HG03108 (cell line): ENCODE data around the gene LDLR.
"Not testable (repeated sequence)": the region's sequence is repeated elsewhere in the genome, so short reads cannot be mapped to it uniquely, and the experiment has no call there.

Experiments
- ATAC-seq: cut with Tn5 transposase; IDR thresholded peaks from one replicate; pipeline ENCODE4 v1.9.1; 2021; ENCODE audit warnings: moderate library complexity; ENCODE audit not compliant: unreplicated experiment

LDLR gene

DNA sequence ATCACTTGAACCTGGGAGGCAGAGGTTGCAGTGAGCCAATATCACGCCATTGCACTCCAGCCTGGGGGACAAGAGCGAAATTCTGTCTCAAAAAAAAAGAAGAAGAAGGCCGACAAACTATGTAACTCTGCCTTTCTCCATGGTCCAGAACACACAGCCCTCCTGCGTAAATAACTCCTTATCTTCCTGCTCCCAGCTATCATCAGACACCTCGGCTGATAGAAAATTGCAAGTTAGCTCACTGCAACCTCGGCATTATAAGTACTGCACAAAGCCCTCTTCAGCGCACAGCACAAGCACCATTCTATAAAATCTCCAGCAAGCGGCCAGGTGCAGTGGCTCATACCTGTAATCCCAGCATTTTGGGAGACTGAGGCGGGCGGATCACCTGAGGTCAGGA, 14.4 kb downstream of the LDLR start:
- not testable (repeated sequence) for ATAC-seq

DNA sequence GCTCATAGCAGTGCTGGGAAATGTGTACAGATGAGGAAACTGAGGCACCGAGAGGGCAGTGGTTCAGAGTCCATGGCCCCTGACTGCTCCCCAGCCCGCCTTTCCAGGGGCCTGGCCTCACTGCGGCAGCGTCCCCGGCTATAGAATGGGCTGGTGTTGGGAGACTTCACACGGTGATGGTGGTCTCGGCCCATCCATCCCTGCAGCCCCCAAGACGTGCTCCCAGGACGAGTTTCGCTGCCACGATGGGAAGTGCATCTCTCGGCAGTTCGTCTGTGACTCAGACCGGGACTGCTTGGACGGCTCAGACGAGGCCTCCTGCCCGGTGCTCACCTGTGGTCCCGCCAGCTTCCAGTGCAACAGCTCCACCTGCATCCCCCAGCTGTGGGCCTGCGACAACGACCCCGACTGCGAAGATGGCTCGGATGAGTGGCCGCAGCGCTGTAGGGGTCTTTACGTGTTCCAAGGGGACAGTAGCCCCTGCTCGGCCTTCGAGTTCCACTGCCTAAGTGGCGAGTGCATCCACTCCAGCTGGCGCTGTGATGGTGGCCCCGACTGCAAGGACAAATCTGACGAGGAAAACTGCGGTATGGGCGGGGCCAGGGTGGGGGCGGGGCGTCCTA, 15.9 kb downstream of the LDLR start:
- ATAC-seq = no peak

DNA sequence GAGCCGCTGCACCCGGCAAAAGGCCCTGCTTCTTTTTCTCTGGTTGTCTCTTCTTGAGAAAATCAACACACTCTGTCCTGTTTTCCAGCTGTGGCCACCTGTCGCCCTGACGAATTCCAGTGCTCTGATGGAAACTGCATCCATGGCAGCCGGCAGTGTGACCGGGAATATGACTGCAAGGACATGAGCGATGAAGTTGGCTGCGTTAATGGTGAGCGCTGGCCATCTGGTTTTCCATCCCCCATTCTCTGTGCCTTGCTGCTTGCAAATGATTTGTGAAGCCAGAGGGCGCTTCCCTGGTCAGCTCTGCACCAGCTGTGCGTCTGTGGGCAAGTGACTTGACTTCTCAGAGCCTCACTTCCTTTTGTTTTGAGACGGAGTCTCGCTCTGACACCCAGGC, 17.2 kb downstream of the LDLR start:
- ATAC-seq = no peak

DNA sequence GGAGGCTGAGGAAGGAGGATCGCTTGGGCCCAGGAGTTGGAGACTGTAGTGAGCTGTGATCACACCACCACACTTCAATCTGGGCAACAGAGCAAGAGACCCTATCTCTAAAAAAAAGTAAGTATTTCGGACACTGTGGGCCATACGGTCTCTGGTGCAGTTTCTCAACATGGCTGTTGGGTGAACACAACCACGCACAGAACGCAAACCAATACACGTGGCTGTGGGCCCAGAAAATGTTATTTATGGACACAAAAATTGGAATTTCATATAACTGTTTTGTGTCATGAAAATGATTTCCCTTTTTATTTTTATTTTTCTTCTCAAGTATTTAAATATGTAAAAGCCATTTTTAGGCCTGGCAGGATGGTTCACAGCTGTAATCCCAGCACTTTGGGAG, 19.5 kb downstream of the LDLR start:
- ATAC-seq = no peak

DNA sequence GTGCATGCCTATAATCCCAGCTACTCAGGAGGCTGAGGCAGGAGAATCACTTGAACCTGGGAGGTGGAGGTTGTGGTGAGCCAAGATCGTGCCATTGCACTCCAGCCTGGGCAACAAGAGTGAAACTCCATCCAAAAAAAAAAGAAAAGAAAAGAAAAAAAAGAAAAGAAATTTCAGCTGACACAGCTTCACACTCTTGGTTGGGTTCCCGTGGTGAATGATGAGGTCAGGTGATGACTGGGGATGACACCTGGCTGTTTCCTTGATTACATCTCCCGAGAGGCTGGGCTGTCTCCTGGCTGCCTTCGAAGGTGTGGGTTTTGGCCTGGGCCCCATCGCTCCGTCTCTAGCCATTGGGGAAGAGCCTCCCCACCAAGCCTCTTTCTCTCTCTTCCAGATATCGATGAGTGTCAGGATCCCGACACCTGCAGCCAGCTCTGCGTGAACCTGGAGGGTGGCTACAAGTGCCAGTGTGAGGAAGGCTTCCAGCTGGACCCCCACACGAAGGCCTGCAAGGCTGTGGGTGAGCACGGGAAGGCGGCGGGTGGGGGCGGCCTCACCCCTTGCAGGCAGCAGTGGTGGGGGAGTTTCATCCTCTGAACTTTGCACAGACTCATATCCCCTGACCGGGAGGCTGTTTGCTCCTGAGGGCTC, 22.0 kb downstream of the LDLR start:
- no peak for ATAC-seq

DNA sequence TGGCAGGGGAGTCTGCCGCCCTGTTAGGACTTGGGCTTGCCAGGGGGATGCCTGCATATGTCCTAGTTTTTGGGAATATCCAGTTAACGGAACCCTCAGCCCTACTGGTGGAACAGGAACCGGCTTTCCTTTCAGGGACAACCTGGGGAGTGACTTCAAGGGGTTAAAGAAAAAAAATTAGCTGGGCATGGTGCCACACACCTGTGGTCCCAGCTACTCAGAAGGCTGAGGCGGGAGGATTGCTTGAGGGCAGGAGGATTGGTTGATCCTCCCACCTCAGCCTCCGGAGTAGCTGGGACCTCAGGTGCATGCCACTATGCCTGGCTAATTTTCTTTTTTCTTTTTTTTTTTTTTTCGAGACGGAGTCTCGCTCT, 22.5 kb downstream of the LDLR start:
- ATAC-seq = no peak

DNA sequence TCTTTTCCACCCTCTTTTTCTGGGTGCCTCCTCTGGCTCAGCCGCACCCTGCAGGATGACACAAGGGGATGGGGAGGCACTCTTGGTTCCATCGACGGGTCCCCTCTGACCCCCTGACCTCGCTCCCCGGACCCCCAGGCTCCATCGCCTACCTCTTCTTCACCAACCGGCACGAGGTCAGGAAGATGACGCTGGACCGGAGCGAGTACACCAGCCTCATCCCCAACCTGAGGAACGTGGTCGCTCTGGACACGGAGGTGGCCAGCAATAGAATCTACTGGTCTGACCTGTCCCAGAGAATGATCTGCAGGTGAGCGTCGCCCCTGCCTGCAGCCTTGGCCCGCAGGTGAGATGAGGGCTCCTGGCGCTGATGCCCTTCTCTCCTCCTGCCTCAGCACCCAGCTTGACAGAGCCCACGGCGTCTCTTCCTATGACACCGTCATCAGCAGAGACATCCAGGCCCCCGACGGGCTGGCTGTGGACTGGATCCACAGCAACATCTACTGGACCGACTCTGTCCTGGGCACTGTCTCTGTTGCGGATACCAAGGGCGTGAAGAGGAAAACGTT, 24.0 kb downstream of the LDLR start:
- ATAC-seq = no peak

DNA sequence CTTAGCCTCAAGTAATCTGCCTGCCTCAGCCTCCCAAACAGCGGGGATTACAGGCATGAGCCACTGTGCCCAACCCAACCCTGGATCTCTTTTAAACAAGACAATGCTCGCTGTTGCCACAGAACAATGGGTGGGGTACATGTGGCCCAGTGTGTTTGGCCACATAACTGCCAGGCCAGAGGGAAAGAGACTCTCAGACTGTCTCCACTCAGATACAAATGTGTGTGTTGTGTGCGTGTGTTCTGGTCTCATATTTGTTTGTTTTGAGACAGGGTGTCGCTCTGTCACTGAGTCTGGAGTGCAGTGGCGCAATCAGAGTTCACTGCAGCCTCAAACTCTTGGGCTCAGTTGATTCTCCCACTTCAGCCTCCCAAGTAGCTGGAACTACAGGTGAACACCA, 25.8 kb downstream of the LDLR start:
- no peak for ATAC-seq

DNA sequence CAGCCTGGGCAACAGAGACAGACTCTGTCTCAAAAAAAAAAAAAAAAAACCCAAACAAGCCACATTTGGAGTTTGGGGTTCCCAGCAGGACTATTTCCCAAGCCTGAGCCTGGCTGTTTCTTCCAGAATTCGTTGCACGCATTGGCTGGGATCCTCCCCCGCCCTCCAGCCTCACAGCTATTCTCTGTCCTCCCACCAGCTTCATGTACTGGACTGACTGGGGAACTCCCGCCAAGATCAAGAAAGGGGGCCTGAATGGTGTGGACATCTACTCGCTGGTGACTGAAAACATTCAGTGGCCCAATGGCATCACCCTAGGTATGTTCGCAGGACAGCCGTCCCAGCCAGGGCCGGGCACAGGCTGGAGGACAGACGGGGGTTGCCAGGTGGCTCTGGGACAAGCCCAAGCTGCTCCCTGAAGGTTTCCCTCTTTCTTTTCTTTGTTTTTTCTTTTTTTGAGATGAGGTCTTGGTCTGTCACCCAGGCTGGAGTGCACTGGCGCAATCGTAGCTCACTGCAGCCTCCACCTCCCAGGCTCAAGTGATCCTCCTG, 26.7 kb downstream of the LDLR start:
- no peak for ATAC-seq

DNA sequence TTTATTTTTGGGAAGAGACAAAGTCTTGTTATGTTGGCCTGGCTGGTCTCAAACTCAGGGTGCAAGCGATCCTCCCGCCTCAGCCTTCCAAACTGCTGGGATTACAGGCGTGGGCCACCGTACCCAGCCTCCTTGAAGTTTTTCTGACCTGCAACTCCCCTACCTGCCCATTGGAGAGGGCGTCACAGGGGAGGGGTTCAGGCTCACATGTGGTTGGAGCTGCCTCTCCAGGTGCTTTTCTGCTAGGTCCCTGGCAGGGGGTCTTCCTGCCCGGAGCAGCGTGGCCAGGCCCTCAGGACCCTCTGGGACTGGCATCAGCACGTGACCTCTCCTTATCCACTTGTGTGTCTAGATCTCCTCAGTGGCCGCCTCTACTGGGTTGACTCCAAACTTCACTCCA, 27.2 kb downstream of the LDLR start:
- ATAC-seq = no peak

DNA sequence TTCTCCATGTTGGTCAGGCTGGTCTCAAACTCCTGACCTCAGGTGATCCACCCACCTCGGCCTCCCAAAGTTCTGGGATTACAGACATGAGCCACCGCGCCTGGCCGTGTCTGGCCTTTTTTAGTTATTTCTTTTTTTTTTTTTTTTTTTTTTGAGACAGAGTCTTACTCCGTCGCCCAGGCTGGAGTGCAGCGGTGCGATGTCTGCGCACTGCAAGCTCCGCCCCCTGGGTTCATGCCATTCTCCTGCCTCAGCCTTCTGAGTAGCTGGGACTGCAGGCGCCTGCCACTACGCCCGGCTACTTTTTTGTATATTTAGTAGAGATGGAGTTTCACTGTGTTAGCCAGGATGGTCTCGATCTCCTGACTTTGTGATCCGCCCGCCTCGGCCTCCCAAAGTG, 32.7 kb downstream of the LDLR start:
- ATAC-seq = not testable (repeated sequence)

DNA sequence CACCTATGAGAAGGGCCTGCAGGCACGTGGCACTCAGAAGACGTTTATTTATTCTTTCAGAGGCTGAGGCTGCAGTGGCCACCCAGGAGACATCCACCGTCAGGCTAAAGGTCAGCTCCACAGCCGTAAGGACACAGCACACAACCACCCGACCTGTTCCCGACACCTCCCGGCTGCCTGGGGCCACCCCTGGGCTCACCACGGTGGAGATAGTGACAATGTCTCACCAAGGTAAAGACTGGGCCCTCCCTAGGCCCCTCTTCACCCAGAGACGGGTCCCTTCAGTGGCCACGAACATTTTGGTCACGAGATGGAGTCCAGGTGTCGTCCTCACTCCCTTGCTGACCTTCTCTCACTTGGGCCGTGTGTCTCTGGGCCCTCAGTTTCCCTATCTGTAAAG, 33.9 kb downstream of the LDLR start:
- ATAC-seq = no peak

DNA sequence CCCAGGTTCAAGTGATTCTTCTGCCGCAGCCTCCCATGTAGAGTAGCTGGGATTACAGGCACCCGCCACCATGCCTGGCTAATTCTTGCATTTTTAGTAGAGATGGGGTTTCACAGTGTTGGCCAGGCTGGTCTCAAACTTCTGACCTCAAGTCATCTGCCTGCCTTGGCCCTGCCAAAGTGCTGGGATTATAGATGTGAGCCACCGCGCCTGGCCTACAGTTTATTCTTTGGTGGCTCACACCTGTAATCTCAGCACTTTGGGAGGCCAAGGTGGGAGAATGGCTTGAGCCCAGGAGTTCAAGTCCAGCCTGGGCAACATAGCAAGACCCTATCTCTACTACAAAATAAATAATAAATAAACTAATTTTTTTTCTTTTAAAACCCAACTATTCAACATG, 34.9 kb downstream of the LDLR start:
- ATAC-seq = not testable (repeated sequence)

DNA sequence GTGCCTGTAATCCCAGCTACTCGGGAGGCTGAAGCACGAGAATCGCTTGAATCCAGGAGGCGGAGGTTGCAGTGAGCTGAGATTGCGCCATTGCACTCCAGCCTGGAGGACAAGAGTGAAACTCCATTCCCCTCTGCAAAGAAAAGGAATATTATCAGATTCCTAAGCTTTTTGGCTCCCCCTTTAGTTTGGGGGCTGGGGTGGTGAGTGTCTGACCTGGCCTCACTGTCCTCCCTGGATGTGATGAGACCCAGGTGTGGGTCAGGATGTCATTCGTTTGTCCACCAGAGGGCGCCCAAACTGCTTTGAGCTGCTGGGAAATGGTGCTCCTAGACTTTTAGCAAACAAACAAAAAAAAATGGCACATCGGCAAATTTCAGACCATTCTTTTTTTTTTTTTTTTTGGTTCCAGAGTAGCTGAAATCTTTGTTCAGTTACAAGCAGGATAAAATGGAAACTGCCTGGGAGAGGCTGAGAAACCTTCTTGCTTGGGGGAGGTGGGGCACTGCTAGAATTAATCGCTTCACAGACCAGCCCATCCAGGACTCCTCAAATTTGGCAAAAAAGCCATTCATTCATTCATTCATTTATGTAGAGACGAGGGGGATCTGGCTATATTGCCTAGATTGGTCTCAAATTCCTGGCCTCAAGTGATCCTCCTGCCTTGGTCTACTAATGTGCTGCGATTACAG, 36.9 kb downstream of the LDLR start:
- ATAC-seq = no peak

DNA sequence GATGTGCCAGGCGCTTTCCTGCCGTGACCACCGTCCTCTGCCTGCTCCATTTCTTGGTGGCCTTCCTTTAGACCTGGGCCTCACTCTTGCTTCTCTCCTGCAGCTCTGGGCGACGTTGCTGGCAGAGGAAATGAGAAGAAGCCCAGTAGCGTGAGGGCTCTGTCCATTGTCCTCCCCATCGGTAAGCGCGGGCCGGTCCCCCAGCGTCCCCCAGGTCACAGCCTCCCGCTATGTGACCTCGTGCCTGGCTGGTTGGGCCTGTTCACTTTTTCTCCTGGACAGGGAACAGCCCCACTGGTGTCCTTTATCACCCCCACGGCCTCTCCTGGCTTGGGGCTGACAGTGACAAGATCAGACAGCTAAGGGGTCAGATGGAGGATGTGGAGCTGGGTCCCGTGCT, 38.6 kb downstream of the LDLR start:
- ATAC-seq = no peak

DNA sequence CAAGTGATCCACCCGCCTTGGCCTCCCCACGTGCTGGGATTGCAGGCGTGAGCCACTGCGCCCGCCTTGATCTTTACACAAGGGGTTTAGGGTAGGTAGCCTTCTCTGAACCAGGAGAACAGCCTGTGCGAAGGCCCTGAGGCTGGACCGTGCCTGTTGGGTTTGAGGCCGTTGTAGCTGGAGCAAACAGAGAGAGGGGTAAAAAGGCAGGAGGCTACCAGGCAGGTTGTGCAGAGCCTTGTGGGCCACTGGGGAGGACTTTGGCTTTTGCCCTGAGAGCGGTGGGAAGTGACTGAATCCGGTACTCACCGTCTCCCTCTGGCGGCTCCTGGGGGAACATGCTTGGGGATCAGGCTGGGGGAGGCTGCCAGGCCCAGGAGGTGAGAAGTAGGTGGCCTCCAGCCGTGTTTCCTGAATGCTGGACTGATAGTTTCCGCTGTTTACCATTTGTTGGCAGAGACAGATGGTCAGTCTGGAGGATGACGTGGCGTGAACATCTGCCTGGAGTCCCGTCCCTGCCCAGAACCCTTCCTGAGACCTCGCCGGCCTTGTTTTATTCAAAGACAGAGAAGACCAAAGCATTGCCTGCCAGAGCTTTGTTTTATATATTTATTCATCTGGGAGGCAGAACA, 41.7 kb downstream of the LDLR start:
- ATAC-seq = no peak

DNA sequence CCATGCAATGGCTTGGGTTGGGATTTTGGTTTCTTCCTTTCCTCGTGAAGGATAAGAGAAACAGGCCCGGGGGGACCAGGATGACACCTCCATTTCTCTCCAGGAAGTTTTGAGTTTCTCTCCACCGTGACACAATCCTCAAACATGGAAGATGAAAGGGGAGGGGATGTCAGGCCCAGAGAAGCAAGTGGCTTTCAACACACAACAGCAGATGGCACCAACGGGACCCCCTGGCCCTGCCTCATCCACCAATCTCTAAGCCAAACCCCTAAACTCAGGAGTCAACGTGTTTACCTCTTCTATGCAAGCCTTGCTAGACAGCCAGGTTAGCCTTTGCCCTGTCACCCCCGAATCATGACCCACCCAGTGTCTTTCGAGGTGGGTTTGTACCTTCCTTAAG, 42.2 kb downstream of the LDLR start:
- ATAC-seq = no peak

DNA sequence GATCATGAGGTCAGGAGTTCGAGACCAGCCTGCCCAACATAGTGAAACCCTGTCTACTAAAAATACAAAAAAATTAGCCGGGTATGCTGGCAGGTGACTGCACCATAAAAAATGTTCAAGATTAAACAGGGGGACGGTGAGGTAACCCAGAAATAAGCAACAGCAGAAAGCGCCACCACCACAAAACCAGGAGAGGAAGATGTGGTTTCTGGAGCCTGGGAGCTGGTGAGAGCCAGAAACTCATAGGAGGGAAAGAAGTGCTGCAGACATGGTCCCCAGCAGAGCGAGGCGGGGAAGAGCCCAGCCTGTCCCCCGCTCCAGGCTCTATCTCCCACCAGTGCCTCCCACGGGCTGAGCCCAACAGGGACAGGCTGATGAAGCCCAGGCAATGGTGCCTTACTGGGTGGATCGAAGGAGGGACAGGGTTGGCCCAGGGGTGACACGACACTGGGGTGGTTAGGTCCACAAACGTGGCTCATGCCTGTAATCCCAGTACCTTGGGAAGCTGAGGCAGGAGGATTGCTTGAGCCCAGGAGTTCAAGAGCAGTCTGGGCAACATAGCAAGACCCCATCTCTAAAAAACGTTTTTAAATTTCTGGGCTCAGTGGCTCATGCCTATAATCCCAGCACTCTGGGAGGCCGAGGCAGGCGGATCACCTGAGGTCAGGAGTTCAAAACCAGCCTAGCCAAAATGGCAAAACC, 47.3 kb downstream of the LDLR start:
- ATAC-seq = no peak

DNA sequence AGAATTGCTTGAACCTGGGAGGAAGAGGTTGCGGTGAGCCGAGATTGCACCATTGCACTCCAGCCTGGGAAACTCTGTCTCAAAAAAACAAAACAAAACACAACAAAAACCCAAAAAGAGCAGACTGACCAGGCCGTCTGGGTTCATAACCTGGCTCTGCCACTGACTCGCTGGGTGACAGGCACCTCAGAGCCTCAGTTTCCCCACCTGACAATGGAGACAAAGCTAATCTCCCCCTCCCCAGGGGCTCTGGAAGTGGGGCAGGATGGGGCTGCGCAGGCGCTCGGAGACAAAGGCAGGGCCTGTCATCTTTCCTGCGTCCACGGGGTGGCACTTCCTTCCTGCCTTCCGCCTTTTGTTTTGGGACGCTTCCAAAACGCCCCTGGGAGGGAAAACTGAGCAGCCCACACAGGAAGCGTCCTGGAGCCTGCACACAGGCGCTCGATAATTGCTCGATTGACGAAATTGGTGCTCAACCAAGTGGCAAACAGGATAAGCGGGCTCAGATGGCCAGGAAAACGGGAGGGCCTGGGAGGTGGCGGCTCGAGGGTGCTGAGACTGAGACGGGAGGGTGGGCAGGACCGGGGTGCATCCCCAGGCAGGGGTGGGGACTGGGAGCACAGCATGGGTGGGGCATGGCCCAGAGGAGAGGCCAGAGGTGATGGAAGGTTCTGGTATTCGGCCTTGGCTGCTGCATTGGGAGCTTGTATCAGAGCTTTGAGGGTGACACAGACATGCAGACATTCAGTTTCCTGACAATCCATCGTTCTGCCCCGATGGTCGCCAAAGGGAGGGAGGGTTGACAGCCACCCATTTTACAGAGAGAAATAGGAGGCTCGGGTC, 48.5 kb downstream of the LDLR start:
- peak; percentile 50 for ATAC-seq
